A549 (cell line): ENCODE results near the gene ADAMTS12. TPM values are rescaled to one million over a fixed set of nuclear protein-coding genes. Genes with fewer than 3 reads are reported as not detected.

Experiments used
- ATAC-seq, 2 experiments: fragments of 200-7000 bp in 1 of 2; fragments of >200 bp in 1 of 2; cut with Nextera tagmentation in 1 of 2; cut with Tn5 transposase in 1 of 2; 3 replicates each; pipeline versions ENCODE4 v1.8.0 to v1.9.1; 2018 to 2020; ENCODE audit warnings: mild to moderate bottlenecking in 1 of 2, moderate library complexity in 1 of 2
- CTCF ChIA-PET: fragments of 300-600 bp; sonication (Branson Sonifier 250); formaldehyde crosslinking; extraction: SDS; loops from one replicate; lab custom pipeline; 2021; ENCODE audit warnings: antibody characterized with exemption, inconsistent platforms; lab: Yijun Ruan, JAX
- POLR2A ChIA-PET: fragments of 350-600 bp; formaldehyde crosslinking; extraction: SDS; loops from one replicate; lab custom pipeline; 2021; ENCODE audit warnings: antibody characterized with exemption, inconsistent platforms; lab: Yijun Ruan, JAX
- DNase-seq, 2 experiments: peaks; one replicate each; pipeline versions ENCODE4 v3.0.0 to v3.0.0-alpha.2; 2011 to 2016; ENCODE audit warnings: low read depth in 1 of 2, low spot score in 1 of 2
- FAIRE-seq: peaks from 2 replicates; lab custom pipeline; 2011; peaks lifted over from hg19 to GRCh38; lab: Jason Lieb, UNC
- H3K27ac ChIP-seq, 2 experiments: fragments of >200 bp; sonication (Bioruptor Twin); formaldehyde crosslinking; 3 replicates each; pipeline ENCODE4 v1.5.1; 2016 to 2017
- H3K4me1 ChIP-seq: fragments of >200 bp; sonication (Bioruptor Twin); formaldehyde crosslinking; 3 replicates; pipeline ENCODE4 v1.6.1; 2016
- H3K4me2 ChIP-seq: fragments of >200 bp; sonication (Bioruptor Twin); formaldehyde crosslinking; 3 replicates; pipeline ENCODE4 v1.6.1; 2016
- H3K4me3 ChIP-seq: fragments of >200 bp; sonication (Bioruptor Twin); formaldehyde crosslinking; 3 replicates; pipeline ENCODE4 v1.5.1; 2016
- H3K9me3 ChIP-seq: fragments of >200 bp; sonication (Bioruptor Twin); formaldehyde crosslinking; 3 replicates; pipeline ENCODE4 v1.6.1; 2016
- CEBPB ChIP-seq, 2 experiments: fragments of >200 bp in 1 of 2; sonication (Bioruptor Twin) in 1 of 2; formaldehyde crosslinking in 1 of 2; IDR thresholded peaks; 2 replicates each; pipeline ENCODE4 v1.6.1; 2012 to 2016
- CHD2 ChIP-seq: fragments of 150-350 bp; IDR thresholded peaks from 2 replicates; pipeline ENCODE4 v1.6.1; 2014; ENCODE audit warnings: low read length; ENCODE audit not compliant: partially characterized antibody
- EHF ChIP-seq: fragments of 250-450 bp; sonication (Bioruptor Pico); IDR thresholded peaks from 2 replicates; pipeline ENCODE4 v1.5.0; 2020; ENCODE audit warnings: mild to moderate bottlenecking
- EP300 ChIP-seq, 2 experiments: fragments of >200 bp; sonication (Bioruptor Twin); formaldehyde crosslinking; IDR thresholded peaks; 2 replicates in 1 of 2; 3 replicates in 1 of 2; pipeline ENCODE4 v1.6.1; 2016 to 2017
- ESRRA ChIP-seq: fragments of 150-350 bp; IDR thresholded peaks from 2 replicates; pipeline ENCODE4 v1.6.1; 2014; ENCODE audit warnings: mild to moderate bottlenecking, low read length, borderline replicate concordance
- FOSB ChIP-seq: fragments of 250-450 bp; sonication (Bioruptor Pico); IDR thresholded peaks from 2 replicates; pipeline ENCODE4 v1.5.0; 2020; ENCODE audit warnings: mild to moderate bottlenecking, moderate library complexity
- FOSL2 ChIP-seq, 2 experiments: fragments of 450-650 bp in 1 of 2; fragments of >200 bp in 1 of 2; sonication (Bioruptor Twin) in 1 of 2; formaldehyde crosslinking; IDR thresholded peaks; 2 replicates each; pipeline versions ENCODE4 v1.5.0 to v1.6.1; 2016 to 2020; ENCODE audit warnings: mild to moderate bottlenecking in 1 of 2, moderate library complexity in 1 of 2
- HDAC2 ChIP-seq: fragments of 200-600 bp; sonication (generic); IDR thresholded peaks from 2 replicates; pipeline ENCODE4 v1.6.1; 2016
- HOXA7 ChIP-seq: fragments of 250-450 bp; sonication (Bioruptor Pico); IDR thresholded peaks from 2 replicates; pipeline ENCODE4 v1.5.0; 2020; ENCODE audit warnings: mild to moderate bottlenecking, moderate library complexity
- KDM1A ChIP-seq: fragments of 200-600 bp; sonication (generic); IDR thresholded peaks from 2 replicates; pipeline ENCODE4 v1.6.1; 2016; ENCODE audit warnings: low read depth, mild to moderate bottlenecking
- KDM5A ChIP-seq: fragments of 200-600 bp; sonication (generic); IDR thresholded peaks from 2 replicates; pipeline ENCODE4 v1.6.1; 2016; ENCODE audit warnings: antibody characterized with exemption, mild to moderate bottlenecking
- MAFK ChIP-seq: fragments of 450-650 bp; IDR thresholded peaks from 2 replicates; pipeline ENCODE4 v1.6.1; 2014; ENCODE audit not compliant: partially characterized antibody
- MYC ChIP-seq: IDR thresholded peaks from 2 replicates; pipeline ENCODE4 v1.6.1; 2012; ENCODE audit warnings: mild to moderate bottlenecking, inconsistent platforms, low read length, improper control_type of control experiment, borderline replicate concordance
- NFE2L2 ChIP-seq: fragments of 150-350 bp; conservative IDR thresholded peaks from 2 replicates; pipeline ENCODE4 v1.6.1; 2014; ENCODE audit warnings: low read length
- NPAS2 ChIP-seq: fragments of 250-450 bp; sonication (Bioruptor Pico); IDR thresholded peaks from 2 replicates; pipeline ENCODE4 v1.8.0; 2022; ENCODE audit warnings: mild to moderate bottlenecking, moderate library complexity, borderline replicate concordance
- POLR2AphosphoS2 ChIP-seq: conservative IDR thresholded peaks from 2 replicates; pipeline ENCODE4 v1.6.1; 2012; ENCODE audit warnings: low read length, improper control_type of control experiment, inconsistent platforms
- RARB ChIP-seq: fragments of 250-450 bp; sonication (Bioruptor Pico); IDR thresholded peaks from 2 replicates; pipeline ENCODE4 v1.8.0; 2021; ENCODE audit warnings: mild to moderate bottlenecking, moderate library complexity
- RFX5 ChIP-seq: fragments of 450-650 bp; IDR thresholded peaks from 2 replicates; pipeline ENCODE4 v1.7.1; 2014; ENCODE audit warnings: antibody characterized with exemption, mild to moderate bottlenecking, moderate library complexity
- RNF2 ChIP-seq: fragments of 200-600 bp; sonication (generic); IDR thresholded peaks from 2 replicates; pipeline ENCODE4 v1.6.1; 2016; ENCODE audit warnings: low read depth, mild to moderate bottlenecking, antibody characterized with exemption, moderate library complexity, borderline replicate concordance
- SMC3 ChIP-seq: fragments of >200 bp; sonication (Bioruptor Twin); formaldehyde crosslinking; IDR thresholded peaks from 3 replicates; pipeline ENCODE4 v1.6.1; 2018; ENCODE audit warnings: inconsistent platforms
- SREBF2 ChIP-seq: fragments of 450-650 bp; IDR thresholded peaks from 2 replicates; pipeline ENCODE4 v1.6.1; 2014; ENCODE audit warnings: mild to moderate bottlenecking, moderate library complexity
- TFCP2L1 ChIP-seq: fragments of 250-450 bp; sonication (Bioruptor Pico); IDR thresholded peaks from 2 replicates; pipeline ENCODE4 v1.5.0; 2021; ENCODE audit warnings: mild to moderate bottlenecking
- TP53 ChIP-seq: fragments of 250-450 bp; sonication (Bioruptor Pico); IDR thresholded peaks from 2 replicates; pipeline ENCODE4 v1.5.0; 2021; ENCODE audit warnings: mild to moderate bottlenecking, moderate library complexity
- ZFP36 ChIP-seq: fragments of 450-650 bp; IDR thresholded peaks from 2 replicates; pipeline ENCODE4 v1.6.1; 2014; ENCODE audit warnings: borderline replicate concordance; ENCODE audit not compliant: partially characterized antibody
- ZSCAN20 ChIP-seq: fragments of 250-450 bp; sonication (Bioruptor Pico); IDR thresholded peaks from 2 replicates; pipeline ENCODE4 v1.8.0; 2022; ENCODE audit warnings: mild to moderate bottlenecking, moderate library complexity
- WGBS: methylation state at CpG from one replicate; pipeline ENCODE4 v1.1.6; 2017; ENCODE audit errors: missing lambda C conversion rate; 5-methylcytosine and 5-hydroxymethylcytosine counted together
- polyA plus RNA-seq, 4 experiments: library from polyadenylated mRNA; depleted of rRNA in 3 of 4; stranded (reverse); fragments of >200 nt; fragmentation: RNase III in 1 of 4; extraction: RNeasy Plus Mini Kit Qiagen cat#74134 plus additional on column Dnase treatment in 1 of 4; gene quantifications; 2 replicates in 3 of 4; 3 replicates in 1 of 4; pipeline ENCODE4 v1.2.3, GENCODE V29; 2011 to 2017
- TF ChIP-seq, protein P1 (sequence below): fragments of 250-450 bp; sonication (Bioruptor Pico); IDR thresholded peaks from 2 replicates; pipeline ENCODE4 v1.5.0; 2020; ENCODE audit warnings: low read depth, mild to moderate bottlenecking, moderate library complexity
- TF ChIP-seq, protein P2 (sequence below): IDR thresholded peaks from 2 replicates; pipeline ENCODE4 v1.6.1; 2012
- TF ChIP-seq, protein P3 (sequence below): IDR thresholded peaks from 2 replicates; pipeline ENCODE4 v1.6.1; 2012; ENCODE audit warnings: low read depth, borderline replicate concordance
- TF ChIP-seq, protein P4 (sequence below): IDR thresholded peaks from 2 replicates; pipeline ENCODE4 v1.6.1; 2012

The ADAMTS12 gene
- polyA plus RNA-seq, 2 of the 4 experiments (the other 2 are of a cell fraction), result 4.8 to 6.8 TPM

DNA sequence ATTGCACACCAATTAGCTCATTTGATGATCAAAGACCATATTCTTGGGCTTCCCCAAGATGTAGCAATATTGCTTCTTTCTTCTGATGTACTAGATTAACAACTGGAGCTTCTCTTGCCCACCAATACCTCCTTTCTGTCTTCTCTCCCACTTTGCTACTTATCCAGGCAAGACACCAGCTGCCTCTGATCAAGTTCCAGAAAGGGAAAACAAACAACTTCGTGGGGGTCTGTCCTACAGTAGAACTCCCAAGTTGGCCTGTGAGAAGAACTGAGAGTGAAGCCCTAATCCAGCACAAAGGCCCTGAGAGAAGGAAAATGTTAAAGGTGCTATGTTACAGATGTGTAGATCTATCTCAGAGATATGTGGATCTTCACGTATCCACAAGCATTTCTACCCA is 44.9 kb downstream of the ADAMTS12 start:
- Histone ChIP-seq H3K27ac (no peak overlapping the region), H3K4me2 (no peak overlapping the region), H3K4me3 (no peak overlapping the region), H3K9me3 (no peaks in the 10 kb centered on the region), H3K4me1 (peaks cover 31% of the 10 kb centered on the region)
- CTCF ChIA-PET, result interaction anchor here (0.7 kb wide), 1 partner anchor 15 kb away, joined by 3 read pairs; no protein-coding TSS in a partner anchor
- no peak for FAIRE-seq
- no peak for ATAC-seq
- WGBS, result 39% methylated on average over 2 of the region's 2 CpGs
- TF ChIP-seq ZSCAN20 (CRISPR knock-in tag) (no peak), MYC (no peak), RFX5 (no peak), KDM5A (no peak), NPAS2 (no peak), TP53 (CRISPR knock-in tag) (no peak), KDM1A (no peak), EP300 (IDR thresholded peaks at IDR 0.05) (no peak), RARB (CRISPR knock-in tag) (no peak), RNF2 (no peak), HOXA7 (CRISPR knock-in tag) (no peak)
- TF ChIP-seq, protein P1, sequence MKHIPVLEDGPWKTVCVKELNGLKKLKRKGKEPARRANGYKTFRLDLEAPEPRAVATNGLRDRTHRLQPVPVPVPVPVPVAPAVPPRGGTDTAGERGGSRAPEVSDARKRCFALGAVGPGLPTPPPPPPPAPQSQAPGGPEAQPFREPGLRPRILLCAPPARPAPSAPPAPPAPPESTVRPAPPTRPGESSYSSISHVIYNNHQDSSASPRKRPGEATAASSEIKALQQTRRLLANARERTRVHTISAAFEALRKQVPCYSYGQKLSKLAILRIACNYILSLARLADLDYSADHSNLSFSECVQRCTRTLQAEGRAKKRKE (CRISPR knock-in tag), result no peak
- TF ChIP-seq, protein P2, sequence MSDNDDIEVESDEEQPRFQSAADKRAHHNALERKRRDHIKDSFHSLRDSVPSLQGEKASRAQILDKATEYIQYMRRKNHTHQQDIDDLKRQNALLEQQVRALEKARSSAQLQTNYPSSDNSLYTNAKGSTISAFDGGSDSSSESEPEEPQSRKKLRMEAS, result no peak
- DNase-seq, result no peak
- POLR2A ChIA-PET, result no interaction called here

DNA sequence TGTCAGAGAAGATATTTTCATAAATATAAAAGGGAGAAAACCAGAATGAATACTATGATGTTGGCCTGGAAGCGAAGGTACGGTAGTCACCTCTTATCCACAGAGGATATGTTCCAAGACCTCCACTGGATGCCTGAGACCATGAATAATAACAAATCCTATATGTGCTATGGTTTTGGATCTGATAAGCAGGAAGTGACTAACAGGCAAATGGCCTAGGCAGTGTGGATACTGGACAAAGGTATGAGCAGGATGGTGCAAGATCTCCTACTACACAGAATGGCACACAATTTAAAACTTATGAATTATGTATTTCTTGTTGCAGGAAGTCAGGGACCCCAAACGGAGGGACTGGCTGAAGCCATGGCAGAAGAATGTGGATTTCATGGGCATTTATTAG is 48.2 kb downstream of the ADAMTS12 start:
- H3K4me2 ChIP-seq, result no peak overlapping the region
- TF ChIP-seq ESRRA (no peak), CEBPB (IDR thresholded peaks at IDR 0.05) (no peak), NFE2L2 (no peak), MYC (no peak), HDAC2 (no peak), ZFP36 (no peak)
- TF ChIP-seq, protein P3, sequence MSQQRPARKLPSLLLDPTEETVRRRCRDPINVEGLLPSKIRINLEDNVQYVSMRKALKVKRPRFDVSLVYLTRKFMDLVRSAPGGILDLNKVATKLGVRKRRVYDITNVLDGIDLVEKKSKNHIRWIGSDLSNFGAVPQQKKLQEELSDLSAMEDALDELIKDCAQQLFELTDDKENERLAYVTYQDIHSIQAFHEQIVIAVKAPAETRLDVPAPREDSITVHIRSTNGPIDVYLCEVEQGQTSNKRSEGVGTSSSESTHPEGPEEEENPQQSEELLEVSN, result no peak
- TF ChIP-seq, protein P4, sequence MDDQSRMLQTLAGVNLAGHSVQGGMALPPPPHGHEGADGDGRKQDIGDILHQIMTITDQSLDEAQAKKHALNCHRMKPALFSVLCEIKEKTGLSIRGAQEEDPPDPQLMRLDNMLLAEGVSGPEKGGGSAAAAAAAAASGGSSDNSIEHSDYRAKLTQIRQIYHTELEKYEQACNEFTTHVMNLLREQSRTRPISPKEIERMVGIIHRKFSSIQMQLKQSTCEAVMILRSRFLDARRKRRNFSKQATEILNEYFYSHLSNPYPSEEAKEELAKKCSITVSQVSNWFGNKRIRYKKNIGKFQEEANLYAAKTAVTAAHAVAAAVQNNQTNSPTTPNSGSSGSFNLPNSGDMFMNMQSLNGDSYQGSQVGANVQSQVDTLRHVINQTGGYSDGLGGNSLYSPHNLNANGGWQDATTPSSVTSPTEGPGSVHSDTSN, result no peak
- ChIA-PET POLR2A (no interaction called here), CTCF (no interaction called here)
- DNase-seq (no peak), FAIRE-seq (no peak), ATAC-seq (peak in 1 of 2 experiments; percentile 46; a peak in 2 of 6 replicates)
- H3K4me3 ChIP-seq, result no peak overlapping the region
- H3K4me1 ChIP-seq, result peaks cover 21% of the 10 kb centered on the region; the same call in 2 of the 3 replicates
- 0 out of 6 replicates have a peak overlapping the region, but pooled peaks of 1 of the 2 experiments have one; percentile 15 for H3K27ac ChIP-seq
- WGBS, result 68% methylated on average over 3 of the region's 3 CpGs
- no peaks in the 10 kb centered on the region for H3K9me3 ChIP-seq

DNA sequence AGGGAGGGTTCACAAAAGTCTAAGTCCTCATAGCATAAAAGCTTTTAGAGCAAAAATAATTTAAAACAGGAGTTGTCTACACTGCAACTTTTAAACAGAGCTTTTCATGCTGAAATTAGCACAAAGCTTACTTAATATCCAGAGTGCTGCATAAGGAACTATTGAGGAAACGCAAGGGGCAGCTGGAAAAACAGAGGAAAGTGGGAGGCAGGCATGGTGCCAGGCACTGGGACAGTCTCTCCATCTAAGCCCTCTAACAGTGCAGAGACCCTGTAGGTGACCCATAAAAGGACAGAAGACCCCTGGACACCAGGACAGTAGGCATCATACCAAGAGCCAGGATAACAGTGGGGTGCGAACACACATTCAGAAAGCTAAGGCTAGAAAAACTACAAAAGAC is 49.3 kb downstream of the ADAMTS12 start:
- DNase-seq (no peak), FAIRE-seq (no peak), ATAC-seq (no peak)
- ChIA-PET POLR2A (no interaction called here), CTCF (interaction anchor here (0.6 to 1.3 kb wide), 3 partner anchors 13 to 400 kb away, joined by 3 to 4 read pairs (median 3); partner anchors contain the start of gene RXFP3)
- Histone ChIP-seq H3K4me1 (peaks cover 26% of the 10 kb centered on the region), H3K4me2 (0 out of 3 replicates have a peak overlapping the region, but pooled peaks have one; percentile 8), H3K27ac (peak overlapping the region in 1 of 2 experiments; percentile 27; a peak in 2 of 6 replicates), H3K4me3 (no peak overlapping the region), H3K9me3 (no peaks in the 10 kb centered on the region)
- 80% methylated on average over 2 of the region's 2 CpGs for WGBS
- TF ChIP-seq RARB (CRISPR knock-in tag) (no peak), KDM1A (no peak), CHD2 (no peak), FOSB (CRISPR knock-in tag) (no peak), EP300 (IDR thresholded peaks at IDR 0.05) (no peak), TFCP2L1 (CRISPR knock-in tag) (no peak), HOXA7 (CRISPR knock-in tag) (no peak), EHF (CRISPR knock-in tag) (no peak), POLR2AphosphoS2 (no peak), ZSCAN20 (CRISPR knock-in tag) (no peak), SREBF2 (no peak), HDAC2 (no peak), RNF2 (no peak), SMC3 (no peak), FOSL2 (IDR thresholded peaks at IDR 0.05) (no peak), FOSL2 (CRISPR knock-in tag; IDR thresholded peaks at IDR 0.05) (no peak), MAFK (no peak)
- TF ChIP-seq, protein P2, result no peak
